ENCODE measurements around the gene POLR3B.

POLR3B gene

GRCh38 chr12:106392759-106393158, 35.2 kb downstream of the POLR3B start:
- Histone ChIP-seq H3K79me2 (ENCODE audit: control insufficient read depth, insufficient read depth, low read length) (no peaks in the 10 kb centered on the region), H2BK5ac (ENCODE audit: low read length) (no peak overlapping the region), H3K4ac (ENCODE audit: low read depth, low read length) (no peak overlapping the region), H3K27me3 (ENCODE audit: insufficient read depth, low read length, poor library complexity) (no peaks in the 10 kb centered on the region), H3K27ac (ENCODE audit: low read depth, low read length) (no peak overlapping the region), H2BK120ac (ENCODE audit: low read depth, low read length) (no peak overlapping the region), H2AK5ac (ENCODE audit: low read length) (no peak overlapping the region), H3K56ac (ENCODE audit: low read length) (no peak overlapping the region), H3K18ac (ENCODE audit: low read length) (no peak overlapping the region), H3K4me1 (ENCODE audit: control insufficient read depth, low read depth, low read length) (no peaks in the 10 kb centered on the region), H3K9ac (ENCODE audit: low read length) (no peak overlapping the region), H3K36me3 (ENCODE audit: control insufficient read depth, insufficient read depth, low read length) (no peaks in the 10 kb centered on the region), H3K4me3 (ENCODE audit: low read length) (no peak overlapping the region), H3K79me1 (ENCODE audit: low read length) (no peaks in the 10 kb centered on the region), H2BK15ac (replicated peaks; ENCODE audit: low read depth) (no peak overlapping the region), H4K8ac (ENCODE audit: low read depth, low read length) (no peak overlapping the region), H4K5ac (ENCODE audit: low read length) (no peak overlapping the region), H3K23ac (ENCODE audit: low read length) (no peak overlapping the region), H3K4me2 (ENCODE audit: low read length) (no peak overlapping the region)
- no peak for DNase-seq
- WGBS (ENCODE audit: extremely low coverage, insufficient coverage, low lambda C conversion rate) = no CpG with 5 or more reads among the region's 1 CpG

- Histone ChIP-seq H3K27ac (ENCODE audit: low read depth, low read length) (no peak overlapping the region), H2AK5ac (ENCODE audit: low read length) (no peak overlapping the region), H3K9ac (ENCODE audit: low read length) (no peak overlapping the region), H3K79me1 (ENCODE audit: low read length) (no peaks in the 10 kb centered on the region), H3K4me1 (ENCODE audit: control insufficient read depth, low read depth, low read length) (no peaks in the 10 kb centered on the region), H2BK5ac (ENCODE audit: low read length) (no peak overlapping the region), H3K56ac (ENCODE audit: low read length) (no peak overlapping the region), H3K36me3 (ENCODE audit: control insufficient read depth, insufficient read depth, low read length) (no peaks in the 10 kb centered on the region), H3K4me2 (ENCODE audit: low read length) (no peak overlapping the region), H3K27me3 (ENCODE audit: insufficient read depth, low read length, poor library complexity) (no peaks in the 10 kb centered on the region), H3K23ac (ENCODE audit: low read length) (no peak overlapping the region), H2BK120ac (ENCODE audit: low read depth, low read length) (no peak overlapping the region), H4K5ac (ENCODE audit: low read length) (no peak overlapping the region), H3K4me3 (ENCODE audit: low read length) (no peak overlapping the region), H2BK15ac (replicated peaks; ENCODE audit: low read depth) (no peak overlapping the region), H3K18ac (ENCODE audit: low read length) (no peak overlapping the region), H3K79me2 (ENCODE audit: control insufficient read depth, insufficient read depth, low read length) (no peaks in the 10 kb centered on the region), H3K4ac (ENCODE audit: low read depth, low read length) (no peak overlapping the region), H4K8ac (ENCODE audit: low read depth, low read length) (no peak overlapping the region)
- WGBS (ENCODE audit: extremely low coverage, insufficient coverage, low lambda C conversion rate) = no CpG with 5 or more reads among the region's 2 CpGs
- DNase-seq = no peak
Observed at GRCh38 chr12:106409878-106410277, 52.3 kb downstream of the POLR3B start.

- no CpG with 5 or more reads among the region's 1 CpG for WGBS (ENCODE audit: extremely low coverage, insufficient coverage, low lambda C conversion rate)
- no peak overlapping the region for H3K18ac ChIP-seq (ENCODE audit: low read length)
- no peak overlapping the region for H4K8ac ChIP-seq (ENCODE audit: low read depth, low read length)
- H2BK5ac ChIP-seq (ENCODE audit: low read length) = no peak overlapping the region
- H3K4ac ChIP-seq (ENCODE audit: low read depth, low read length) = no peak overlapping the region
- no peak for DNase-seq
- no peaks in the 10 kb centered on the region for H3K27me3 ChIP-seq (ENCODE audit: insufficient read depth, low read length, poor library complexity)
- H3K4me1 ChIP-seq (ENCODE audit: control insufficient read depth, low read depth, low read length) = no peaks in the 10 kb centered on the region
- no peak overlapping the region for H4K5ac ChIP-seq (ENCODE audit: low read length)
- no peak overlapping the region for H3K4me2 ChIP-seq (ENCODE audit: low read length)
- H3K36me3 ChIP-seq (ENCODE audit: control insufficient read depth, insufficient read depth, low read length) = no peaks in the 10 kb centered on the region
- no peak overlapping the region for H3K56ac ChIP-seq (ENCODE audit: low read length)
- no peak overlapping the region for H3K23ac ChIP-seq (ENCODE audit: low read length)
- H2BK120ac ChIP-seq (ENCODE audit: low read depth, low read length) = no peak overlapping the region
- H2AK5ac ChIP-seq (ENCODE audit: low read length) = no peak overlapping the region
- H3K9ac ChIP-seq (ENCODE audit: low read length) = no peak overlapping the region
- no peak overlapping the region for H2BK15ac ChIP-seq (replicated peaks; ENCODE audit: low read depth)
- no peaks in the 10 kb centered on the region for H3K79me1 ChIP-seq (ENCODE audit: low read length)
- no peaks in the 10 kb centered on the region for H3K79me2 ChIP-seq (ENCODE audit: control insufficient read depth, insufficient read depth, low read length)
- no peak overlapping the region for H3K4me3 ChIP-seq (ENCODE audit: low read length)
- H3K27ac ChIP-seq (ENCODE audit: low read depth, low read length) = no peak overlapping the region
Observed at GRCh38 chr12:106412563-106412962, 55.0 kb downstream of the POLR3B start.

- H3K27me3 ChIP-seq (ENCODE audit: insufficient read depth, low read length, poor library complexity) = no peaks in the 10 kb centered on the region
- H2BK5ac ChIP-seq (ENCODE audit: low read length) = no peak overlapping the region
- no peak overlapping the region for H3K9ac ChIP-seq (ENCODE audit: low read length)
- H4K8ac ChIP-seq (ENCODE audit: low read depth, low read length) = no peak overlapping the region
- no peak overlapping the region for H3K4me3 ChIP-seq (ENCODE audit: low read length)
- H3K79me2 ChIP-seq (ENCODE audit: control insufficient read depth, insufficient read depth, low read length) = no peaks in the 10 kb centered on the region
- H4K5ac ChIP-seq (ENCODE audit: low read length) = no peak overlapping the region
- H2BK15ac ChIP-seq (replicated peaks; ENCODE audit: low read depth) = no peak overlapping the region
- H3K4ac ChIP-seq (ENCODE audit: low read depth, low read length) = no peak overlapping the region
- H2AK5ac ChIP-seq (ENCODE audit: low read length) = no peak overlapping the region
- H3K79me1 ChIP-seq (ENCODE audit: low read length) = no peaks in the 10 kb centered on the region
- H3K36me3 ChIP-seq (ENCODE audit: control insufficient read depth, insufficient read depth, low read length) = no peaks in the 10 kb centered on the region
- no peak overlapping the region for H3K18ac ChIP-seq (ENCODE audit: low read length)
- H3K23ac ChIP-seq (ENCODE audit: low read length) = no peak overlapping the region
- no peak overlapping the region for H3K27ac ChIP-seq (ENCODE audit: low read depth, low read length)
- H2BK120ac ChIP-seq (ENCODE audit: low read depth, low read length) = no peak overlapping the region
- no peak overlapping the region for H3K56ac ChIP-seq (ENCODE audit: low read length)
- no peaks in the 10 kb centered on the region for H3K4me1 ChIP-seq (ENCODE audit: control insufficient read depth, low read depth, low read length)
- H3K4me2 ChIP-seq (ENCODE audit: low read length) = no peak overlapping the region
- DNase-seq = no peak
Observed at GRCh38 chr12:106415134-106415533, 57.6 kb downstream of the POLR3B start.

GRCh38 chr12:106416273-106416672, 58.7 kb downstream of the POLR3B start:
- Histone ChIP-seq H2BK120ac (ENCODE audit: low read depth, low read length) (no peak overlapping the region), H3K4me1 (ENCODE audit: control insufficient read depth, low read depth, low read length) (no peaks in the 10 kb centered on the region), H3K9ac (ENCODE audit: low read length) (no peak overlapping the region), H3K27ac (ENCODE audit: low read depth, low read length) (no peak overlapping the region), H3K4me2 (ENCODE audit: low read length) (no peak overlapping the region), H2BK15ac (replicated peaks; ENCODE audit: low read depth) (peak overlapping the region; percentile 27), H3K4me3 (ENCODE audit: low read length) (no peak overlapping the region), H4K5ac (ENCODE audit: low read length) (no peak overlapping the region), H3K23ac (ENCODE audit: low read length) (no peak overlapping the region), H3K79me1 (ENCODE audit: low read length) (no peaks in the 10 kb centered on the region), H3K79me2 (ENCODE audit: control insufficient read depth, insufficient read depth, low read length) (no peaks in the 10 kb centered on the region), H3K27me3 (ENCODE audit: insufficient read depth, low read length, poor library complexity) (no peaks in the 10 kb centered on the region), H3K18ac (ENCODE audit: low read length) (peak overlapping the region; percentile 86), H3K36me3 (ENCODE audit: control insufficient read depth, insufficient read depth, low read length) (no peaks in the 10 kb centered on the region), H4K8ac (ENCODE audit: low read depth, low read length) (no peak overlapping the region), H3K4ac (ENCODE audit: low read depth, low read length) (no peak overlapping the region), H2AK5ac (ENCODE audit: low read length) (no peak overlapping the region), H3K56ac (ENCODE audit: low read length) (no peak overlapping the region), H2BK5ac (ENCODE audit: low read length) (no peak overlapping the region)
- DNase-seq = peak; percentile 40
- no CpG with 5 or more reads among the region's 2 CpGs for WGBS (ENCODE audit: extremely low coverage, insufficient coverage, low lambda C conversion rate)

Measured in mesendoderm (in vitro differentiated cells).